SK-N-SH (cell line): ENCODE measurements around the gene DUSP5. TPM values are rescaled to one million over a fixed set of nuclear protein-coding genes. Genes with fewer than 3 reads are reported as not detected.

Experiments
- CTCF ChIA-PET: fragments of 300-600, 350-600 bp; formaldehyde crosslinking; extraction: SDS; loops from one replicate; lab custom pipeline; 2021; lab: Yijun Ruan, JAX
- POLR2A ChIA-PET: fragments of 350-600 bp; sonication (Branson Sonifier 250); formaldehyde crosslinking; extraction: SDS; loops from one replicate; lab custom pipeline; 2020; ENCODE audit warnings: antibody characterized with exemption, inconsistent platforms; lab: Yijun Ruan, JAX
- DNase-seq: peaks from one replicate; pipeline ENCODE4 v3.0.0; 2012
- H2AFZ ChIP-seq: fragments of 200-600 bp; sonication (generic); 2 replicates; pipeline ENCODE4 v1.8.1; 2016; ENCODE audit warnings: antibody characterized with exemption, mild to moderate bottlenecking, low read depth
- H3F3A ChIP-seq: fragments of 200-600 bp; sonication (generic); replicated peaks from 2 replicates; pipeline ENCODE3; 2016; ENCODE audit warnings: antibody characterized with exemption, mild to moderate bottlenecking; ENCODE audit not compliant: insufficient read depth
- H3K27ac ChIP-seq, 2 experiments: fragments of 200-500 bp in 1 of 2; fragments of 200-600 bp in 1 of 2; sonication (Bioruptor generic) in 1 of 2; sonication (generic), shearing (Covaris generic) in 1 of 2; 2 replicates each; pipeline versions ENCODE4 v1.5.1 to v1.6.1; 2014 to 2016; ENCODE audit warnings: low read depth in 2 of 2, inconsistent platforms in 1 of 2, low read length in 1 of 2, mild to moderate bottlenecking in 1 of 2, mixed read lengths in 1 of 2
- H3K27me3 ChIP-seq: fragments of 200-600 bp; sonication (generic), shearing (Covaris generic); 2 replicates; pipeline ENCODE4 v1.6.1; 2016; ENCODE audit warnings: mixed run types; ENCODE audit not compliant: insufficient read depth
- H3K36me3 ChIP-seq, 2 experiments: fragments of 200-500 bp in 1 of 2; fragments of 200-600 bp in 1 of 2; sonication (Bioruptor generic) in 1 of 2; sonication (generic) in 1 of 2; replicated peaks in 1 of 2; 2 replicates each; pipeline versions ENCODE3 to v1.5.1; 2014 to 2016; ENCODE audit warnings: low read length in 1 of 2, mild to moderate bottlenecking in 1 of 2; ENCODE audit not compliant: insufficient read depth in 2 of 2, control insufficient read depth in 1 of 2
- H3K4me1 ChIP-seq, 2 experiments: fragments of 200-500 bp in 1 of 2; fragments of 200-600 bp in 1 of 2; sonication (Bioruptor generic) in 1 of 2; sonication (generic), shearing (Covaris generic) in 1 of 2; 2 replicates each; pipeline versions ENCODE4 v1.5.1 to v1.6.1; 2014 to 2016; ENCODE audit warnings: low read depth in 1 of 2, low read length in 1 of 2, mixed run types in 1 of 2; ENCODE audit not compliant: insufficient read depth in 2 of 2, control insufficient read depth in 1 of 2
- H3K4me2 ChIP-seq: fragments of 200-600 bp; sonication (generic), shearing (Covaris generic); 2 replicates; pipeline ENCODE4 v1.6.1; 2017; ENCODE audit warnings: mixed run types
- H3K4me3 ChIP-seq, 2 experiments: fragments of 200-500 bp in 1 of 2; fragments of 200-600 bp in 1 of 2; sonication (Bioruptor generic) in 1 of 2; sonication (generic), shearing (Covaris generic) in 1 of 2; 2 replicates each; pipeline versions ENCODE4 v1.5.1 to v1.8.1; 2014 to 2016; ENCODE audit warnings: low read depth in 2 of 2, inconsistent platforms in 1 of 2, low read length in 1 of 2, mild to moderate bottlenecking in 1 of 2, mixed read lengths in 1 of 2, moderate library complexity in 1 of 2
- H3K79me2 ChIP-seq: fragments of 200-600 bp; sonication (generic); 2 replicates; pipeline ENCODE4 v1.8.1; 2017; ENCODE audit warnings: mild to moderate bottlenecking; ENCODE audit not compliant: insufficient read depth
- H3K9ac ChIP-seq: fragments of 200-600 bp; sonication (generic); 2 replicates; pipeline ENCODE4 v1.6.1; 2017; ENCODE audit warnings: mixed run types
- H3K9me2 ChIP-seq: fragments of 200-600 bp; sonication (generic); 2 replicates; pipeline ENCODE4 v1.6.1; 2017; ENCODE audit warnings: mixed run types
- H3K9me3 ChIP-seq: fragments of 200-600 bp; sonication (generic); 2 replicates; pipeline ENCODE4 v1.6.1; 2017; ENCODE audit warnings: mixed run types, mild to moderate bottlenecking, moderate library complexity
- H4K20me1 ChIP-seq: fragments of 200-600 bp; sonication (generic); 2 replicates; pipeline ENCODE4 v1.6.1; 2017; ENCODE audit warnings: mild to moderate bottlenecking, mixed run types; ENCODE audit not compliant: insufficient read depth
- CHD2 ChIP-seq: fragments of 150-350 bp; IDR thresholded peaks from 2 replicates; pipeline ENCODE4 v1.6.1; 2018; ENCODE audit warnings: low read length; ENCODE audit not compliant: partially characterized antibody
- EP300 ChIP-seq, 2 experiments: IDR thresholded peaks; 2 replicates each; pipeline versions ENCODE4 v1.4.0 to v1.6.1; 2012; ENCODE audit warnings: borderline replicate concordance in 1 of 2, low read depth in 1 of 2, low read length in 1 of 2
- FOXM1 ChIP-seq: IDR thresholded peaks from 2 replicates; pipeline ENCODE4 v1.4.0; 2012; ENCODE audit warnings: low read depth, mild to moderate bottlenecking
- GATA2 ChIP-seq: sonication (generic); formaldehyde crosslinking; IDR thresholded peaks from 2 replicates; pipeline ENCODE4 v1.5.0; 2020; ENCODE audit warnings: mild to moderate bottlenecking, missing genetic modification reagents
- PBX3 ChIP-seq: IDR thresholded peaks from 2 replicates; pipeline ENCODE4; 2012
- RAD21 ChIP-seq: IDR thresholded peaks from 2 replicates; pipeline ENCODE4 v1.6.1; 2012; ENCODE audit warnings: mild to moderate bottlenecking, low read length
- RXRA ChIP-seq: IDR thresholded peaks from 2 replicates; pipeline ENCODE4 v1.4.0; 2012; ENCODE audit warnings: low read depth, mild to moderate bottlenecking, borderline replicate concordance
- SMC3 ChIP-seq: IDR thresholded peaks from 2 replicates; pipeline ENCODE4 v1.6.1; 2012; ENCODE audit warnings: low read depth, low read length, improper control_type of control experiment
- TCF12 ChIP-seq: IDR thresholded peaks from 2 replicates; pipeline ENCODE4 v1.4.0; 2012
- YY1 ChIP-seq: IDR thresholded peaks from 2 replicates; pipeline ENCODE4 v1.4.0; 2012; ENCODE audit warnings: low read depth, mild to moderate bottlenecking
- ZBTB33 ChIP-seq: IDR thresholded peaks from 2 replicates; pipeline ENCODE4 v1.4.0; 2012; ENCODE audit warnings: low read depth, borderline replicate concordance
- WGBS: methylation state at CpG from one replicate; pipeline ENCODE4 v1.1.6; 2017; ENCODE audit warnings: low lambda C conversion rate; 5-methylcytosine and 5-hydroxymethylcytosine counted together
- polyA plus RNA-seq, 3 experiments: library from polyadenylated mRNA; depleted of rRNA; stranded (reverse); fragments of >200 nt; gene quantifications; 2 replicates each; pipeline ENCODE4 v1.2.3, GENCODE V29; 2012
- TF ChIP-seq, protein P1 (sequence below): IDR thresholded peaks from 2 replicates; pipeline ENCODE4 v1.6.1; 2012; ENCODE audit warnings: mild to moderate bottlenecking, low read depth, low read length, moderate library complexity

Gene DUSP5
- polyA plus RNA-seq, 1 of the 3 experiments (the other 2 are of a cell fraction): 52.0 TPM

- Histone ChIP-seq H2AFZ (no peak overlapping the region; the same call in 1 of the 2 replicates), H3K4me2 (no peak overlapping the region)
These were observed 39.3 kb upstream of the DUSP5 start for GRCh38 chr10:110458266-110458920.

More at GRCh38 chr10:110458266-110458920, 39.3 kb upstream of the DUSP5 start:
- H4K20me1 ChIP-seq: no peaks in the 10 kb centered on the region
- ChIA-PET CTCF (interaction anchor here (1.0 kb wide), 1 partner anchor 19 kb away, joined by 3 read pairs; no protein-coding TSS in a partner anchor), POLR2A (no interaction called here)
- DNase-seq: no peak
- H3K27me3 ChIP-seq: no peaks in the 10 kb centered on the region
- H3K4me3 ChIP-seq: no peak overlapping the region
- H3K4me1 ChIP-seq: peaks cover 20 to 45% of the 10 kb centered on the region in 2 experiments; a peak in 3 of 4 replicates
- no peak overlapping the region; a peak in 1 of 4 replicates for H3K27ac ChIP-seq
- H3K9me3 ChIP-seq: no peaks in the 10 kb centered on the region
- 93% methylated on average over 6 of the region's 7 CpGs for WGBS
- TF ChIP-seq EP300 (IDR thresholded peaks at IDR 0.05; ENCODE audit: borderline replicate concordance in 1 of 2, low read depth in 1 of 2, low read length in 1 of 2): no peak
- no peak for TF ChIP-seq GATA2 (CRISPR knock-in tag)
- no peak for TF ChIP-seq TCF12
- no peak for TF ChIP-seq FOXM1
- TF ChIP-seq SMC3: no peak
- TF ChIP-seq YY1: no peak
- no peak for TF ChIP-seq RXRA
- no peak for TF ChIP-seq RAD21
- no peak for TF ChIP-seq ZBTB33
- no peak for TF ChIP-seq PBX3
- TF ChIP-seq, protein P1, sequence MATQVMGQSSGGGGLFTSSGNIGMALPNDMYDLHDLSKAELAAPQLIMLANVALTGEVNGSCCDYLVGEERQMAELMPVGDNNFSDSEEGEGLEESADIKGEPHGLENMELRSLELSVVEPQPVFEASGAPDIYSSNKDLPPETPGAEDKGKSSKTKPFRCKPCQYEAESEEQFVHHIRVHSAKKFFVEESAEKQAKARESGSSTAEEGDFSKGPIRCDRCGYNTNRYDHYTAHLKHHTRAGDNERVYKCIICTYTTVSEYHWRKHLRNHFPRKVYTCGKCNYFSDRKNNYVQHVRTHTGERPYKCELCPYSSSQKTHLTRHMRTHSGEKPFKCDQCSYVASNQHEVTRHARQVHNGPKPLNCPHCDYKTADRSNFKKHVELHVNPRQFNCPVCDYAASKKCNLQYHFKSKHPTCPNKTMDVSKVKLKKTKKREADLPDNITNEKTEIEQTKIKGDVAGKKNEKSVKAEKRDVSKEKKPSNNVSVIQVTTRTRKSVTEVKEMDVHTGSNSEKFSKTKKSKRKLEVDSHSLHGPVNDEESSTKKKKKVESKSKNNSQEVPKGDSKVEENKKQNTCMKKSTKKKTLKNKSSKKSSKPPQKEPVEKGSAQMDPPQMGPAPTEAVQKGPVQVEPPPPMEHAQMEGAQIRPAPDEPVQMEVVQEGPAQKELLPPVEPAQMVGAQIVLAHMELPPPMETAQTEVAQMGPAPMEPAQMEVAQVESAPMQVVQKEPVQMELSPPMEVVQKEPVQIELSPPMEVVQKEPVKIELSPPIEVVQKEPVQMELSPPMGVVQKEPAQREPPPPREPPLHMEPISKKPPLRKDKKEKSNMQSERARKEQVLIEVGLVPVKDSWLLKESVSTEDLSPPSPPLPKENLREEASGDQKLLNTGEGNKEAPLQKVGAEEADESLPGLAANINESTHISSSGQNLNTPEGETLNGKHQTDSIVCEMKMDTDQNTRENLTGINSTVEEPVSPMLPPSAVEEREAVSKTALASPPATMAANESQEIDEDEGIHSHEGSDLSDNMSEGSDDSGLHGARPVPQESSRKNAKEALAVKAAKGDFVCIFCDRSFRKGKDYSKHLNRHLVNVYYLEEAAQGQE: no peak
- no peak for TF ChIP-seq CHD2
- no peaks in the 10 kb centered on the region for H3K9me2 ChIP-seq
- H3F3A ChIP-seq: no peaks in the 10 kb centered on the region
- no peaks in the 10 kb centered on the region for H3K79me2 ChIP-seq
- H3K9ac ChIP-seq: no peak overlapping the region
- no peaks in the 10 kb centered on the region for H3K36me3 ChIP-seq
